Osteocyte (in vitro differentiated cells): ENCODE data around the gene CRCP. TPM values are rescaled to one million over a fixed set of nuclear protein-coding genes. Genes with fewer than 3 reads are reported as not detected.

Experiments used
- DNase-seq: peaks from one replicate; pipeline ENCODE4 v3.0.0; 2021; ENCODE audit warnings: mixed read lengths; ENCODE audit not compliant: unreplicated experiment; ENCODE audit errors: extremely low spot score
- H3K27ac Mint-ChIP-seq: one replicate; pipeline ENCODE4 v1.8.0; 2021; ENCODE audit warnings: mild to moderate bottlenecking, mixed read lengths; ENCODE audit not compliant: unreplicated experiment
- H3K27me3 Mint-ChIP-seq: one replicate; pipeline ENCODE4 v1.8.0; 2021; ENCODE audit warnings: mixed read lengths; ENCODE audit not compliant: unreplicated experiment
- H3K36me3 Mint-ChIP-seq: one replicate; pipeline ENCODE4 v1.8.0; 2021; ENCODE audit warnings: mixed read lengths; ENCODE audit not compliant: unreplicated experiment
- H3K4me1 Mint-ChIP-seq: one replicate; pipeline ENCODE4 v1.8.0; 2021; ENCODE audit warnings: mixed read lengths; ENCODE audit not compliant: unreplicated experiment
- H3K4me3 Mint-ChIP-seq: one replicate; pipeline ENCODE4 v1.8.0; 2021; ENCODE audit warnings: mild to moderate bottlenecking, moderate library complexity, mixed read lengths; ENCODE audit not compliant: unreplicated experiment
- H3K9me3 Mint-ChIP-seq: one replicate; pipeline ENCODE4 v1.8.0; 2021; ENCODE audit warnings: mixed read lengths; ENCODE audit not compliant: unreplicated experiment
- CTCF ChIP-seq: fragments of 200-600 bp; sonication (generic); IDR thresholded peaks from 2 replicates; pipeline ENCODE4 v1.5.0; 2021; ENCODE audit warnings: antibody characterized with exemption, mild to moderate bottlenecking, moderate library complexity
- total RNA-seq: library from RNA; stranded (reverse); gene quantifications from 2 replicates; pipeline ENCODE4 v1.2.1, GENCODE V29; 2021

Gene CRCP
- total RNA-seq, 1 donor from 2014 or later, result 26.5 TPM

- DNase-seq, result no peak
- no peaks in the 10 kb centered on the region for H3K4me1 Mint-ChIP-seq
- H3K9me3 Mint-ChIP-seq, result no peaks in the 10 kb centered on the region
- H3K27ac Mint-ChIP-seq, result no peak overlapping the region
- H3K4me3 Mint-ChIP-seq, result no peak overlapping the region
- no peak for TF ChIP-seq CTCF
- no peaks in the 10 kb centered on the region for H3K27me3 Mint-ChIP-seq
- no peaks in the 10 kb centered on the region for H3K36me3 Mint-ChIP-seq
Observed at GRCh38 chr7:66088861-66089838, 25.5 kb upstream of the CRCP start.

- Mint-ChIP-seq H3K27ac (no peak overlapping the region), H3K36me3 (no peaks in the 10 kb centered on the region), H3K4me3 (no peak overlapping the region), H3K9me3 (no peaks in the 10 kb centered on the region), H3K4me1 (no peaks in the 10 kb centered on the region), H3K27me3 (no peaks in the 10 kb centered on the region)
- DNase-seq, result no peak
- no peak for TF ChIP-seq CTCF
Observed at GRCh38 chr7:66092654-66093053, 22.0 kb upstream of the CRCP start.

GRCh38 chr7:66095010-66095409, 19.6 kb upstream of the CRCP start:
- Mint-ChIP-seq H3K27ac (no peak overlapping the region), H3K27me3 (no peaks in the 10 kb centered on the region), H3K4me1 (peaks cover 5% of the 10 kb centered on the region), H3K9me3 (no peaks in the 10 kb centered on the region), H3K4me3 (no peak overlapping the region), H3K36me3 (no peaks in the 10 kb centered on the region)
- no peak for DNase-seq
- TF ChIP-seq CTCF, result no peak

GRCh38 chr7:66099232-66099550, 15.5 kb upstream of the CRCP start:
- H3K27ac Mint-ChIP-seq, result no peak overlapping the region

More at GRCh38 chr7:66099232-66099550, 15.5 kb upstream of the CRCP start:
- no peak for DNase-seq
- no peaks in the 10 kb centered on the region for H3K36me3 Mint-ChIP-seq
- no peaks in the 10 kb centered on the region for H3K27me3 Mint-ChIP-seq
- H3K9me3 Mint-ChIP-seq, result no peaks in the 10 kb centered on the region
- H3K4me1 Mint-ChIP-seq, result peaks cover 9% of the 10 kb centered on the region
- TF ChIP-seq CTCF, result no peak
- no peak overlapping the region for H3K4me3 Mint-ChIP-seq
